GM19035 (cell line): ENCODE measurements around the gene NPPB.

Source experiments
- ATAC-seq: cut with Tn5 transposase; IDR thresholded peaks from one replicate; pipeline ENCODE4 v1.9.1; 2021; ENCODE audit not compliant: unreplicated experiment

Gene NPPB

DNA sequence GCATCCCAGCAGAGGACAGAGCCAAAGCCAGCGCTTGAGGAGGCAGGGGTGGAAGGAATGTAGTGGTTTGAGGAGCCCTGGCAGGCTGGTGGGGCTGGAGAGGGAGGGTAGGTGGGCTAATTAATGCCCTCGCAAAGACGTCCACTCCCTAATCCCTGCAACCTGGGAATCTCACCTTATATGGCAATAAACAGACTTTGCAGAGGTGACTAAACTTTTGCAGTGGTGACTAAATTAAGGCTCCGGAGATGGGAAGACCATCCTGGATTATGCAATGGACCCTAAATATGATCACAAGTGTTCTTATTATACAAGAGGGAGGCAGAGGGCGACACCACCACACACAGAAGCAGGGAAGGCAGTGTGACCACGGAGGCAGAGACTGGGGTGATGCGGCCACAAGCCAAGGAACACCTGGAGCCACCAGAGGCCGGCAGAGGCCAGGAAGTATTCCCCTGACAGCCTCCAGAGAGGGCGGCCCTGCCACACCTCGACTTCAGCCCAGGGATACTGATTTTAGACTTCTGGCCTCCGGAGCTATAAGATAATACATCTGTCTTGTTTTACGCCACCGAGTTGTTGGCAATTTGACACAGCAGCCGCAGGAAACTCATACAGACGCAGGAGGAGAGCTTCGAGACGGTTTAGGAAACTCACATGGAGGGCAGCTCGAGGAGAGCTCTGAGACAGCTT lies 23.1 kb upstream of the NPPB start:
- ATAC-seq: no peak

- no peak for ATAC-seq
Measured at GRCh38 chr1:11880911-11881748, 22.4 kb upstream of the NPPB start.

DNA sequence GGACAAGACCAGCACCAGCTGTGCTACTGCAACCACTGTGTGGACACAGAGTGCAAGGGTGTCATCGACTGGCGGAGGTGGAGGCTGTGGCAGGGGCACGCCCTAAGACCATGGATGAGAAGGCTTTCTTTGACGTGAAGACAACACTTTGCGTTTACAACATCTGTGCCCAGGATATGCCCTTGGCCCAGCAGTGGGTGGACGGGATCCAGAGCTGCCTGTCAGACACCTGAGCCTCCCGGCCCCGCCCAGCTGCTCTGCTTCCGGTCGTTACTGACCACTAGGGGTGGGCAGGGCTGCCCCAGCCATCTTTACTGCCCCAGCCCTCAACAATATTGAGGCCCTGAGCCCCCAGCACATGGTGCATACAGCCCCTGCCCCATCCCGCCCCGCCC lies 21.4 kb upstream of the NPPB start:
- ATAC-seq: no peak

DNA sequence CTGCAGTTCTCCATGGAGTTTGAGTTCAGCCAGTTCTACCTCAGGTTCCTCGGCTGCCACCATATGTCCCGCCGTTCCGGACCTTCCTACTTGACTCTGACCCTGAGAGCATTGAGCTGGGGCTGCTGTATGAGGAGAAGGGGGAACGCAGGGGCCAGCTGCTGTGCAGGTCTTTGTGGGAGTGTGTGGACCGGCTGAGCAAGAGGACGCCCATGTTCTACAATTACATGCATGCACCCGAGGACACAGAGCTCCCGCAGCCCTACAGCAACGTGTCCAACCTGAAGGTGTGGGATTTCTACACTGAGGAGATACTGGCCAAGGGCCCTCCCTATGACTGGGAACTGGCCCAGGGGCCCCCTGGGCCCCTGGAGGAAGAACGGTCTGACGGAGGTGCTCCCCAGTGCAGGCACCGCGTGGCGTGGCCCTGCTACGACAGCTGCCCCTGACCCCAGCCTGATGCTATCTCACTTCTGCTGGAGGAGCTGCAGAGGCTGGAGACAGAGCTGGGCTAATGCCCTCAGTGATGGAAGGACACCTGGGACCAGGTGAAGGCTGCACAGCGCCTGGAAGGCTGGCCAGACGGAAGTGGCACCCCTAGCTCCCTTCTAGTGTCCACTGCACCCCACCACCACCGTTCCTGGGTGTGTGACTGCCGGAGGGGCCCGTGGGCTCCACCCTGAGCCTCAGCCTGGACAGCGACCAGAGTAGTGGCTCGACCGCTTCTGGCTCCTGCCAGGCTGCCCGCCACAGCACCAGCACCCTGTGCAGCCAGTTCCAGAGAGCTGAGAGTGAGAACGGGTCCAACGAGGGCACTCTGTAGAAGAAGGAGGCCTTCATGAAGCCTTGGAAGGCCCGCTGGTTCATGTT lies 20.8 kb upstream of the NPPB start:
- no peak for ATAC-seq

DNA sequence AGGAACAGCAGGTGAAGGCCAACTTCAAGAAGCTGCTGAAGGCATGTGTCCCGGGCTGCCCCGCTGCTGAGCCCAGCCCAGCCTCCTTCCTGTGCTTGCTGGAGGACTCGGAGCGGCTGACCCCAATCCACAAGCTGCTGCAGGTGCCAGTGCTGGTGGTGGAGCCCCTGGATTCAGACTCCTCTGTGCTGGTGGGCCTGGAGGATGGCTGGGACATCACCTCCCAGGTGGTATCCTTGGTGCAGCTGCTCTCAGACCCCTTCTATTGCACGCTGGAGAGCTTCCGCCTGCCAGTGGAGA lies 20.1 kb upstream of the NPPB start:
- ATAC-seq: no peak

DNA sequence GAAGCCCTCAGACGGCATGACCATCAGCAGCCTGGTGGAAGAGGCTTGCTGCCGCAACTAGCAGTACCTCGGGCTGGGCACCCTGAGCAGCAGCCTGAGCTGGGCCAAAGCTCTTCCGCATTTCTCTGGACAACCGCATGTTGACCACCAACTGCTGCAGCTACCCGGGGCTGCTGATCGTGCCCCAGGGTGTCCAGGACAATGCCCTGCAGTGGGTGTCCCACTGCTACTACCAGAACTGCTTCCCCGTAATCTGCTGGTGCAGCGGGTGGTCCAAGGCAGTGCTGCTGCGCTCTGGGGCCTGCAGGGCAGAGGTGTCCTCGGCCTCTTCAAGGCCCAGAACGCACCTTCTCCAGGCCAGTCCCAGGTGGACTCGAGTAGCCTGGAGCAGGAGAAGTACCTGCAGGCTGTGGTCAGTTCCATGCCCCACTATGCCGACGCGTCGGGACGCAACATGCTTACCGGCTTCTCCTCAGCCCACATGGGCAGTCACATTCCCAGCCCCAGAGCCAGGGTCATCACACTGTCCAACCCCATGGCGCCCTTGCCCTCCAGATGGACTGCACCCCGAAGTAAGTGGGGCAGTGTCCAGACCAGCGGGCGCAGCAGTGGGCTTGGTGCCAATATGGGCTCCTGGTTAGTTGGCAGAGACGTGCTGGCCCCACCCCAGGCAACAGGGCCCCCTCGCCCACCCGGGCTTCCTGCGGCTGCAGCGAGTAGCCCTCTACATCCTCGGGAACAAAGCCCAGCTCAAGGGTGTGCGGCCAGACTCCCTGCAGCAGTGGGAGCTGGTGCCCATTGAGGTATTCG lies 19.5 kb upstream of the NPPB start:
- ATAC-seq: no peak

DNA sequence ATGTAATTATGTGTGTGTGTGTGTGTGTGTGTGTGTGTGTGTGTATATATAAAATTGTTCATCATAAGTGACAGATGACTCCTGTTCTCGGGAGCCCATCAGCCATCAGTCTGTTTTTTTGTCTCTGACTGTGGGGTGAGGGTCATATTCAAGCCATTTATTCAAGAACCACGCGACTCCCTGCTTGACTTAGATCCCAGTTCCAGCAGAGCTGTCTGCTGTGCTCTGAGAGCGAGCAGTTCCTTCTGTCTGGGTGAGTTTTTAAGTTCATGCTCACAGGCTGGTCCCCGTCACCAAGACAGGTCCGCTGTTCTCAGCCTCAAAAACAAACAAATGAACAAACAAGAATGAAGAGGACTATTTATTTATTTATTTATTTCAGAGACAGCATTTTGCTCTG lies 18.3 kb upstream of the NPPB start:
- no peak for ATAC-seq

- ATAC-seq: no peak
Measured at GRCh38 chr1:11875094-11875493, 16.3 kb upstream of the NPPB start.

DNA sequence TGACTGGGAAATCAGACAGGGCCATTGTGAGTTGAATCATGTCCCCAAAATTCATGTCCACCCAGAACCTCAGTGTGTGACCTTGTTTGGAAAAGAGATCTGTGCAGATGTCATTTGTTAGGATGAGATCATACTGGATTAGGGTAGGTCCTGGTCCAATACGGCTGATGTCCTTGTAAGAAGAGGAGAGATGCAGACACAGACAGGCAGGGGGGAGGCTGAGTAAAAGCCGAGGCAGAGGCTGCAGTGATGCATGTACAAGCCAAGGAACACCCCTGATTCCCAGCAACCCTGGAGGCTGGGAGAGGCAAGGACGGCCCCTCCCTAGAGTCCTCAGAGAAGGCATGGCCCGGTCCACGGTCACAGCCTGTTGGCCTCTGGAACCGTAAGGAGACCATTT lies 15.9 kb upstream of the NPPB start:
- ATAC-seq: no peak

- ATAC-seq: no peak
Measured at GRCh38 chr1:11874258-11874562, 15.5 kb upstream of the NPPB start.

DNA sequence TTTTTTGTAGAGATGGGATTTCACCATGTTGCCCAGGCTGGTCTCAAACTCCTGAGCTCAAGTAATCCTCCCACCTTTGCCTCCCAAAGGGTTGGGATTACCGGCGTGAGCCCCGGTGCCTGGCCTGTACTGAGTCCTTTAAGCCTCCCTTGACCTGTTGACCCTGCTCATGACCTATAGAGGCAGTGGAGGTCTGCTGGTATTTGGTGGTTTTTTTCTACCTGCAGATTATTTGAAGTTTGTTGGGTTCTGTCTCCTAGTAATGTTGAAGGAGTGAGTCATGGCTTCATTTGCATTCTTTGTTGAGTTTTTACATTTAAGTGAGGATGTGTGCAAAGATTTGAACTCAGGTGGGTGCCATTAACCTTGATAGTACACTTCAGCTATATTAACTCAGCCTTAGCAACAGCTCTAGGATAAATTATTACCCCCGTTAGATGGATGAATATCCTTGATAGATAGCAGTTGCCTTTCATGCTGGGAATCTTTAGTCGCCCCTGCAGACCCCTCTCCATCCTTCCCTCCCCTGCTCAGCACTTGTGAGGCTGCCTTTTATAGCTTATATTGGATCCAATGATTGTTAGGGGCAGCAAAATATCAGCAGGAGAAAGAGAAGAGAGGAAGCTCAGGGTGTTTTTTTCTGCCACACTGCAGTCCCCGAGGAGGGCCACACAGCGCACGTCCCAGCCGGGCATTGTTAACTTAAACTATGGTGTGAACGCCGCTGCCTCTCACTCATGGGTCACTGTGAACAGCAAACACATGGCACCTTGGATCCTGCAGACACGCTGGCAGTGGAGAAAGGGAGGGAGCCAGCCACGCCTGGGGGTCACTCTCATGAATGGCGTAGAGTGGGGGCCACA lies 14.9 kb upstream of the NPPB start:
- ATAC-seq: no peak

DNA sequence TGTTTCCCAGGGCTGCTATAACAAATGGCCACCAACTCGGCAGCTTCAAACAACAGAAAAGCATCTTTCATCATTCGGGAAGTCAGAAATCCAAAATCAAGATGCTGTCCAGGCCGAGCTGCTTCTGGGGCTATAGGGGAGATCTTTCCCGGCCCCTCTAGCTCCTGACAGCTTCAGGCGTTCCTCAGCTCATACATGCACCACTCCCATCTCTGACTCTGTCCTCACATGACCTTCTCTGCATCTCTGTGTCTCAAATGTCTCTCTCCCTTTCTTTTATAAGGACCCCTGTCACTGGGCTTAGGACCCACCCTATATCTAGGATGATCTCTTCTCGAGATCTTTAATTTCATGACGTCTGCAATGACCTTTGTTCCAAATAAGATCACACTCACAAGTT lies 13.8 kb upstream of the NPPB start:
- ATAC-seq: no peak

DNA sequence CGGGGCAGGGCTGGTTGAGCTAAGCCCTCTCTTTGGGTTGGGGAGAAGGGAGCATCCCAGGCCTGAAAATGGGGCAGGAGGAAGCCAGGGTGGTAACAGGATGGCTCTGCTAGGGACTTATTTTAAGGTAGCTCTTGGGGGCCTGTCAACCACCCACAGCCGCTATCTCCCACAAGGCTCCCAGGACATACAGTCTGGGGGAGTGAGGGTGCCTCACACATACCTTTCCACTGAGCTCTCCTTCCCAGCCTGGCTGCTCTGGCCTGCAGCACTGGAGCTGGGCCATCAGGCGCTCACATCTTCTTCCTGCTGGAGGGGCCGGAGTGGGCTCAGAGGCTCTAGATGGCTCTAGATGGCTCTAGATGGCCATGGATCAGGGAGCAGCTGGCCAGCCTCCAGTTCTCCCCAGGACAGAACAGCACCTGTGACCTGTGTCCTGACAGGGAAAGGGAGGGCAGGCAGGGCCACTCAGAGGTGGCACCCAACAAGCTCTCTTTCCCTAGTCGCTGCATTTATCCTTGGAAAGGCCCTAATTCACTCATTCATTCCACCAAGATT lies 11.0 kb upstream of the NPPB start:
- no peak for ATAC-seq

GRCh38 chr1:11869104-11869503 lies 10.4 kb upstream of the NPPB start:
- ATAC-seq: no peak

- no peak for ATAC-seq
Measured at GRCh38 chr1:11868331-11868980, 9.7 kb upstream of the NPPB start.

GRCh38 chr1:11862890-11863289 lies 4.1 kb upstream of the NPPB start:
- no peak for ATAC-seq

DNA sequence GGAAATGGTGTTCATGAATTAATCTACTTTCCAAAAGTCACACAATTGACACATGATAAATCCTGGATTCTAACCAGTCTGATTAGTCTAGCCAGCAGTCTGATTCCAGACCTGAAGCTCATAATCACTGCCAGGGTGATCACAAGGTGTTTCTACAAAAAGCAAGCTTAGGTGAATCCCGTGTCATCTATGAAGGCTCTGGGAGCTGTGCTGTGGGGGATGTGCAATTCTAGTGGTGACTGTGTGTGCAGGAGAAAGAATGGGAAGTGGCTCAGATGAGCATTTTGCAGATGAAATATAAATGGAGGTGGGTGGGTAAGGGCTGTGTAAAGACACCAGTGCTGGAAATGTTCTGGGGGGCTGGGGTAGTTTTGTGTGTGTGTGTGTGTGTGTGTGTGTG lies 1.8 kb upstream of the NPPB start:
- ATAC-seq: no peak

GRCh38 chr1:11860083-11860482 lies 1.3 kb upstream of the NPPB start:
- ATAC-seq: no peak
